Putamen (tissue), 1 donor: ENCODE results near the gene FRMD4A.
A peak's percentile ranks its signal among the peaks of the same experiment; 100 is the strongest.

Source experiments
- DNase-seq: peaks from one replicate; pipeline ENCODE4 v3.0.0-alpha.2; 2016; ENCODE audit warnings: low spot score

The FRMD4A gene

DNA sequence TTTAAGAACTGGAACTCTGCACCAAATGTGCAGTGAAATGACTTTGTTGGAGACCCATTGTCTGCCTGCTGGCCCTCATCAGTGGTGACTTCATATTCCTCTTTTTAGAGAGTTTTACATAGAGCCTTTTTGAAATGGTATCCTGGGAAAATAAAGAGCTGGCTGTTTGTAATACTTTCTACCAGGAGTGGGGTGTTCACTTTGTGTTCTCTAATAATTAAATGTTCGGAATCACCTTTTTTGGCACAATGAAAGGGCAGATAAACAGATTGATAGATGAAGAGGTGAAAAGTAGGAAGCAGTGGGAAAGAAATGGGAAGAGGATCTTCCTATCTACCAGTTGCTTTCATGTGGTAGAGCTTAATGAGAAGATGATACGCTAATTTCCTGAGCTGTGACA is 688.4 kb downstream of the FRMD4A start:
- DNase-seq: no peak

DNA sequence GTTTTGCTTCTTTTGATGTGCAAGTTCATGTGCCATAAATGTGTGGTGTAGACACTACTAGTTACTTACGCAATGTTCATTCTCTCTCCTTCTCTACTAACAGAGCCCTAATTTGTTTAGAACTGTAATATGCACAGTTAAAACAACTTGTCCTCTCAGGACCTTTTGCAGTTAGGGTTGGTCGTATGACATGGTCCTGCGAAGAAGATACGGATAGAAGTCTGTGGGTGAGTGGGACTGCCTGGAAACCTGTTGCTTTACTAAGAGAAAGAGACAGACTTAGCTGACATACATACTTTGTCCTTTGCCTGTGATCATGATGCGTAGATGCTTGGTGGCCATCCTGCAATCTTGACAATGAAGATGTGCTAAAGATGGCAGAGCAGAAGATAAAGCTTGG is 692.8 kb downstream of the FRMD4A start:
- no peak for DNase-seq

GRCh38 chr10:13637303-13637856 is 693.3 kb downstream of the FRMD4A start:
- DNase-seq: no peak

- no peak for DNase-seq
These were observed 693.9 kb downstream of the FRMD4A start for GRCh38 chr10:13636776-13637175.

DNA sequence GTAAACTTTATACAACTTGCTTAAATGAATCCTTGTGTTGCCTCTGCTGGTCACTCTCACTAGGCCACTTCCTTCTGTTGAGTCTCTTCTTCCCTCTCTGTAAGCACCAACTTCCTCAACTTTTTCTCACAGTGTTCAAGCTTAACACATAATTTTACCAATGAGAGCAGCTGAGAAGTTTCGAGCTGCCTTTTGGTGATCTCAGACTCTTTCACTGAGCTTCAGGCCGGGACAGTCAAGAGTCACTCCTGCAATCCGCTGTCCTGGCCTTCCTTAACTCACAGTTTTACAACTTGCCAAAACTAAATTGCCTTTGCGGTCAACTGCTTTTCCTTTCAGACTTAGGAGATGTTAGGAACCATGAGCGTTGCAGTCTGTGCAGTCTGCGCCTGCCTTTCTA is 696.5 kb downstream of the FRMD4A start:
- DNase-seq: no peak

DNA sequence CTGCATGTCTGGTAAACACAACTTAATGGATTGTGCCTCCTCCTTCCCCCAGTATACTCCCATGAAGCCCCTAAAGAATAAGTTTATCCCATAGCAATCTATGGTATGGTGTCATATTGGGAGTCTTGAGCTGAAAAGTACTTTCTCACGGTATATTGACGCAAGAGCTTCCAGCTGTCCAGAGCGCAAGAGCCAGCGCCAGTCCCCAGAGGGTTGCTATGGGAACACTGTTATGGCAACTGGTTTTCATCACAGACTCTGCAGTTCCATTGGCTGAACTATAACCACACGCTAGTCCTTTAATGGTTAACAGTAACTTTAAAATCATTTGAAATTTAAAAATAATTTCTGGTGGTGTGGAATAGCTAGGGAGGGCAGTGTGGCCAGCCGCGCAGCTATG is 697.0 kb downstream of the FRMD4A start:
- DNase-seq: no peak

DNA sequence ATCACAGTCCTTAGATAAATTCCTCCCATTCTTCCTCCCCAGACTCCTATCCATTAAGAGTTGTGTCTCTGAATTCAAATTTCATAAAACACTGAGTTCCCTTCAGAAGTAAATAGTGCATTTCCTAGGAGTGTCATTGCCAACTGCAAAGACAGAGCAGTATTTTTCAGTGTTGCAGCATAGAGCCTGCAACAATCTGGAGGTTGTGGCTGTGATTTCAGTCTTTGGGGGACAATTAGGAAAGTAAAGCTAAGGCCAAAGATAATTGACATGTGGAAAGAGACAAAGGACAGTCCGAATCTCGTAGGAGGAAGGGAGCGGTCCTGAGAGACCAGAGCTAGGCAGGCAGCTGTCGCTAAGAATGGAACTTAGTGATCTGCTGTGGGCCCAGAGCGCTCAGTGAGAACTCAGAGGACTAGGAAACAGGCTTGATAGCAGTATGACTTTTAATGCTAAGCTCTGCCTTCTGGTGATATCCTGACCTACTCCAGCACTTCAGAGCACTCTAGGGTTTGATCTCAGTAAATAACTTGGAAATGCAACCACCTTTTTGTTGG is 697.8 kb downstream of the FRMD4A start:
- no peak for DNase-seq

- DNase-seq: peak; percentile 34
These were observed 698.3 kb downstream of the FRMD4A start for GRCh38 chr10:13632440-13632839.

DNA sequence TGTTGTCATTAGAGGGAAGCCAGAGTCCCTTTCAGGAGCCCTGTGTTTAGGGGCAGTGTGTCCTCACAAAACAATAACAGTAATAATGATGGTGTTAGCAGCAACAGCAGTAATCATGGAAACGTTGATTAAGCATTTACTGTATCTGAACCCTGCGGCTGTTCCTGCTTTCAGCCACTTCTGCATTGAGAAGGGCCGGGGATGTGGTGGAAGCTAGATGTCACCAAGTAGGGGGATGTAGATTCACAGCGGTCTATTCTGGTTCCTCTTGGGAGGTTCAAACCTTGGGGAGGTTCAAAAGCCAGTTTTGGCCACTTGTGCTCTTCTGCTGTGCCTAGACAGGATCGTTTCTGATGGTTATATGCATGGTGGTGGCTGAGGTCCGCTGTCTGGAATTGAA is 699.1 kb downstream of the FRMD4A start:
- peak; percentile 29 for DNase-seq

GRCh38 chr10:13630231-13630630 is 700.5 kb downstream of the FRMD4A start:
- no peak for DNase-seq

- no peak for DNase-seq
These were observed 701.6 kb downstream of the FRMD4A start for GRCh38 chr10:13629116-13629515.

- no peak for DNase-seq
These were observed 702.1 kb downstream of the FRMD4A start for GRCh38 chr10:13628661-13629060.

DNA sequence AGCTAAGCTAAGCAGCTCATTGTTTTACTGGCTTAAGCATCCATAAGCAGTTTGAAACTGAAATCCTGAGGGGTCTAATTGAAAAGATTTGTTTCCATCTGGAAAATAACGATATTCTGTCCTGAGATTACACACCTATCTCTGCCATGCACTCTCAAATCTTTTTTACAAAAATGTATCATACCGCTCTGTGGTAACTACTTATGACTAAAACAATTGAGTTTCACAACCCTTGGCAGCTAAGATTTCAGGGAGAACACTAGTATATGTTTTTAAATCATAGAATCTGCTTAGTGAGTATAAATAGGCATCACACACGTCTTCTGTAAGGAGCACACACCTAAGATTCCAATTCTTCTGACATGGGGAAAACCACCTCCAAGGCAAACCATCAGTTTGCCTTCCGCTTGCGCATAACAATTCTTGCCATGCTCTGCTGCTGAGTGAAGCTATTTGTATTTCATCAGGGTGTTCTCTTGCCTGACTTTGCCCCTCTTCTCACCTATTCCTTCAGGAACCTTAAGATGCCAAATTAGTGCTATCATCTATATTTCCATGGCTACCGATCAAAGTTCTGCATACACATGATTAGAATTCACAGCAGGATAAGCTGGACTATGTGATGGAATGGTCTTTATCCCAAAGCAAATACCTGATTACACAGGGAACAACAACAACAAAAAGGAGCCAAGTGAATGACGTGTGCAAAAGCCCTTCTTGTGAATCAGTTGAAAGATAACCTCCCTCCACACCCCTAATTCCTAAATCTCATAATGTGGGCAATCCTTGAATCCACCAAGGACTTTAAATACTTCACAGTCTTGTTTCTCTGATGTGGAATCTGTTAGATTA is 703.0 kb downstream of the FRMD4A start:
- DNase-seq: no peak

DNA sequence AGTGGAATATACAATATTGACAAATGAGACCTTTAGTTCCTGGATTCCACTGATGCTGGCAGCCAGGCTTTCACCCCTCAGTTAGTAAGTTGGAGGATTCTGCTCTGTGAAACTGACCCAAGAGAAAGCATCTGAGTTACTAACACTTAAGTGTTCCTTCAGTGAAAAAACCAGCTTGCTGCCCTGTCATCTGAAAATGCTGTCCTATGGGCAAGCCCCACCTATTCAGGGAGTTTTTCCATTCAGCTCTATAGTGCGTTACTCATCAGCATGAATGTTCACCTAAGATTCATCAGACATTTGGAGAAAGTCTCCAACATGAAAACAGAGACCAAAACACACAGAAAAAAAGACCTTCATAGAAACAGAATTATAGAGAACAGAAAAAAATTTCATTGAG is 706.1 kb downstream of the FRMD4A start:
- no peak for DNase-seq

DNA sequence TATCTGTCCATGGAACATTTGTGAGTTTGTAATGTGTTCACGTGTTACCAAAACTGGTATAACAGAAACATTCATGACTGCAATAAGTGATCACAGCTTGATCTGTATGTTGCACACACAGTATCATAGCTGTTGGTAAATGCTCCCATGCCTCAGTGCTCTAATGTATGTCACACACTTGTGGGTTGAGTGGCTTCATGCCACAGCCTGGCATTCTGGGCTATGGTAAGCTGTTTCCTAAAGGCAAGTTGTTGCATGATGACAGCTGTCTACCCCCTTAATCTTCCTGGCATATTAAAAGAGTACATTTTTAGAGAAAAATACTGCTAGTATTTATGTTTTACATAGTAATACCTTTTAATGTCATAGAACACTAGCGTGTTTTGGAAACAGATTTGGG is 708.8 kb downstream of the FRMD4A start:
- no peak for DNase-seq

DNA sequence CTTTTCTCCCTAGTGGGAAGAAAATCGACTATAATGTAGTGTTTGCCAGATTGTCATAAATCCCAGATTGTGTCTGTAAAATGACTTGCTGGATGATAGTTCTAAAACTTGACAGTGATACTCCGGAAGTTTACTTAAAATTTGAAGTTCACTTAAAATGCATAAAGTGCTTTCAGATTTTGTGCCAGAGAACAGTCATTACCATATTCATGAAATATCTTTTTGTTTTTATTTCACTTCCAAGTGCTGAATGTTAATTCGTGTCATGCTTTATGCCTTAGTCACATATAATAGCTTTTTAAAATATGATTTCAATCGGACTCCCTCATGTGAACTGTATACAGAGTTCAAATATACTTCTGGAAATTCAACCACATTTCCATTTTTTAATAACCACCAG is 713.6 kb downstream of the FRMD4A start:
- DNase-seq: no peak

GRCh38 chr10:13615650-13616300 is 714.9 kb downstream of the FRMD4A start:
- DNase-seq: no peak

DNA sequence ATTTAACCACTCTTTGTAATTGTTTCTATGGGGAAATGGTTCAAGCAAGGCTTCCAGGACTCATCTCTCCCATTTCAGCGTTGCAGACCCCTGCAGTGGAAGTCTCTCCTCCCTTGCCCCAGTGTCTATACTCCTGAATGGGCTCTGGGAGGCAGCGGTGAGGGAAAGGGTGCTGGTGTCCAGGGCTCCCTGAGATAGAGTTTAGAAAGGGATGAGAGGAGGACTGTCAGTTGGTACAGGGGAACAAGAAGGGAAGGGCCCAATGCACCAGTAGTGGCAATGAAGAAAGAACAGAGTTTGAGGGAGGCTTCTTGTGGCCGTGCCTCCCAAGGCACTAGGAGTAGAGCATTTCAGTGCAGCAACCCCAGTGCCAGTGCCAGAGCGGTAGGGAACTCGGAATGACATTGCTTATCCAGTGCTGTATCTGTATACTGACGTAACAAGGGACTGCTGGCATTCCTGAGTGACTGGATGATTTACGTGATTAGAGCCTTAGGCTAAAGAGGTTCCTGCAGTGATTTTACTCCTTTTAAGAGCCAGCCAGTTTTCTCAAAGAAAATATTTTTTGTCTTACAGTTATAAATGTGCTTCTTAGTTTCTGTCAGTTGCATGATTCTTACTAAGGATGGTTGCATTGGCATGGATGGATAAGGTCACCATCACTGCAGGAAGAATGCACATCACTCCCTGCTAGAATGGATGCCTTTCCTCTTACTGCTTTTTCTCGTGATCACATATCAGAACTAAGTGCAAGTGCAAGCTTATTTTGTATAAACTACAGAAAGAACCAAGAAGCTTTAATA is 716.0 kb downstream of the FRMD4A start:
- no peak for DNase-seq

GRCh38 chr10:13613519-13613918 is 717.2 kb downstream of the FRMD4A start:
- DNase-seq: peak; percentile 24

DNA sequence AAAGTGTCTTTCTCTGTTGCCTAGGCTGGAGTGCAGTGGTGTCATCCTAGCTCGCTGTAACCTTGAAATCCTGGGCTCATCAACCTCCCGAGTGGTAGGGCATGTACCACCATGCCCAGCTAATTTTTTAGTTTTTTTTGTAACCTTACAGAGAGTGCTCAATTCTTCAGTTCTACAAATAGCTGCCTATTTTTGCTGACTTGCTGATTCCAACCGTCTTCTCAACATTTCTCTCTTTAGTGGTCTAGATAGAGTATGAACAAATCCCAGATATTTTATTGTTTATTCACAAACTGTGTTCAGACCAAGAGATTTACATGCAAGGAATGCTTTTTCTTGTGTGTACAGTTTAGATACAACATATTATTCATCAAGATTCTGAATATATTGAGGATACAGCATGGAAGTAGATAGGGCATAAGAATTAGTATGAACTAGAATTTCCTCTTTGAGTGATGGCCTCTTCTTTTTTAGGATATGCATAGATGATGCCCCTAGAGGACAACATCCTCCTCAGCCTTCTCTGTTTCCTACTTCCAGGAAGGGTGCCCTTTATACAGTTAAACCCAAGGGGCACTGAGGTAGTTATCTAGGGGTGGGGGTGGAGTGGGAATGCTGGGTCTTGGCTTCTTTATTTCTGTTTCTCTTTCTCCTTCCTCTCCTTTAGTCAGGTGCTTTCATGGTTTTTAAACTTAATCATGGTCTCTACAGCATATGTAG is 717.9 kb downstream of the FRMD4A start:
- DNase-seq: no peak

DNA sequence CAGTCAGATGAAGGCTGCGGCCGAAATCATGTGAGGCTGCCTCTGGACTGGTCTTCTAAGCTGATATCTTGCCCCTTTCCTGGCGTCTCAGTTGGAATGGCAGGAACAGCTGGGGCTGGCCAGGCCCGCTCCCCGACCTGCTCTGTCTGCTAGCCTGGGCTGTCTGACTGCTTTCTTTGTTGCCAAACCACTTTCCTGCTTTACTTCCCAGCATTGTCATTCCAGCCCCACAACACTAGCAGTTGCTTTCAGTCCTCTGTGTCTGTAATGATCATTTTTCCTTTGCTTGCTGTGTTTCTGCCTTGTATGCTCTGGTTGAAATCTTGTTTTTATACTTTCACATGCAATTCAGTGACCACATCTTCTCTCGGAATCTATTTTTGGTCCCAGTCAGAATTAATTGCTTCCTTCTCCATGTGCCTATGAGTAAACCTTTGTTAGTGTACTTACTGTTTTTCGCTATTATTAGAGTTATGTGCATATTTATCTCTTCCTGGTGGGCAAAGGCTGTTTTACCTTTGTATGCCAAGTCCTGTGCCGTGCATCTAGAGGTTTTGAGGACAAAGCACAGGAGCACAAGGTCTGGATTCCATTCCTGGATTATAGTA is 722.4 kb downstream of the FRMD4A start:
- no peak for DNase-seq
